CD14-positive monocyte (primary cell): ENCODE measurements around the gene TBC1D30. TPM values are rescaled to one million over a fixed set of nuclear protein-coding genes. Genes with fewer than 3 reads are reported as not detected.

Experiments
- DNase-seq, 3 donors: peaks; one replicate each; pipeline ENCODE4 v3.0.0-alpha.2; 2011 to 2022
- H2AFZ ChIP-seq: 2 replicates; pipeline ENCODE4 v1.6.0; 2012; ENCODE audit warnings: mild to moderate bottlenecking, low read depth, low read length, inconsistent platforms; ENCODE audit not compliant: insufficient read depth, poor library complexity, severe bottlenecking
- H3K27ac ChIP-seq, 2 donors: 1 replicate in 1 of 2; 2 replicates in 1 of 2; pipeline ENCODE4 v1.5.1; 2012 to 2013; ENCODE audit warnings: low read length in 2 of 2, control low read depth in 1 of 2, inconsistent platforms in 1 of 2, low read depth in 1 of 2, mild to moderate bottlenecking in 1 of 2
- H3K27me3 ChIP-seq, 2 donors: one replicate each; pipeline versions ENCODE4 v1.6.0 to v1.6.1; 2011 to 2013; ENCODE audit warnings: low read length in 2 of 2; ENCODE audit not compliant: control insufficient read depth in 2 of 2, insufficient read depth in 2 of 2
- H3K36me3 ChIP-seq, 2 donors: replicated peaks in 1 of 2; 1 replicate in 1 of 2; 2 replicates in 1 of 2; pipeline versions ENCODE4 v1.5.1 to v1.6.1; 2012 to 2013; ENCODE audit warnings: low read length in 2 of 2, control low read depth in 1 of 2, inconsistent platforms in 1 of 2, mild to moderate bottlenecking in 1 of 2; ENCODE audit not compliant: insufficient read depth in 2 of 2, control insufficient read depth in 1 of 2
- H3K4me1 ChIP-seq, 2 donors: 1 replicate in 1 of 2; 2 replicates in 1 of 2; pipeline versions ENCODE4 v1.5.1 to v1.6.1; 2012 to 2013; ENCODE audit warnings: low read length in 2 of 2, control low read depth in 1 of 2, inconsistent platforms in 1 of 2, mild to moderate bottlenecking in 1 of 2, moderate library complexity in 1 of 2; ENCODE audit not compliant: insufficient read depth in 2 of 2, control insufficient read depth in 1 of 2
- H3K4me2 ChIP-seq: replicated peaks from 2 replicates; pipeline ENCODE3; 2012; ENCODE audit warnings: low read length, moderate library complexity, mild to moderate bottlenecking; ENCODE audit not compliant: poor library complexity, severe bottlenecking; ENCODE audit errors: extremely low read depth
- H3K4me3 ChIP-seq, 3 experiments: fragments of 200-600 bp in 1 of 3; sonication (generic) in 1 of 3; replicated peaks in 1 of 3; 1 replicate in 2 of 3; 2 replicates in 1 of 3; pipeline ENCODE4 v1.5.1; 2011 to 2013; ENCODE audit warnings: low read length in 3 of 3, mild to moderate bottlenecking in 3 of 3, control low read depth in 2 of 3, low read depth in 2 of 3, inconsistent platforms in 1 of 3, moderate library complexity in 1 of 3
- H3K79me2 ChIP-seq: 2 replicates; pipeline ENCODE4 v1.6.0; 2012; ENCODE audit warnings: mild to moderate bottlenecking, control low read depth, inconsistent platforms, low read length, moderate library complexity; ENCODE audit not compliant: insufficient read depth
- H3K9ac ChIP-seq: 2 replicates; pipeline ENCODE4 v1.6.0; 2017; ENCODE audit warnings: low read length, mild to moderate bottlenecking; ENCODE audit not compliant: insufficient read depth, poor library complexity, severe bottlenecking
- H3K9me3 ChIP-seq, 2 donors: replicated peaks in 1 of 2; 1 replicate in 1 of 2; 2 replicates in 1 of 2; pipeline versions ENCODE4 v1.5.1 to v1.6.1; 2012 to 2013; ENCODE audit warnings: low read length in 2 of 2, control low read depth in 1 of 2; ENCODE audit not compliant: control insufficient read depth in 1 of 2, insufficient read depth in 1 of 2
- H4K20me1 ChIP-seq: 2 replicates; pipeline ENCODE4 v1.6.0; 2012; ENCODE audit warnings: mild to moderate bottlenecking, low read length, control low read depth, moderate library complexity; ENCODE audit not compliant: insufficient read depth
- H3K27ac Mint-ChIP-seq, 7 donors: one replicate each; pipeline ENCODE4 v1.8.0; 2020; ENCODE audit warnings: mild to moderate bottlenecking in 7 of 7, mixed read lengths in 7 of 7, moderate library complexity in 6 of 7, inconsistent platforms in 2 of 7
- H3K27me3 Mint-ChIP-seq, 3 donors: one replicate each; pipeline ENCODE4 v1.8.0; 2021 to 2022; ENCODE audit warnings: low read depth in 3 of 3, mild to moderate bottlenecking in 3 of 3, mixed read lengths in 3 of 3, moderate library complexity in 3 of 3, inconsistent platforms in 1 of 3
- H3K36me3 Mint-ChIP-seq, 2 donors: one replicate each; pipeline ENCODE4 v1.8.0; 2020; ENCODE audit warnings: mixed read lengths in 2 of 2, inconsistent platforms in 1 of 2, mild to moderate bottlenecking in 1 of 2
- H3K4me1 Mint-ChIP-seq: one replicate; pipeline ENCODE4 v1.8.0; 2020; ENCODE audit warnings: mild to moderate bottlenecking, mixed read lengths
- H3K4me3 Mint-ChIP-seq, 2 donors: one replicate each; pipeline ENCODE4 v1.8.0; 2020; ENCODE audit warnings: mild to moderate bottlenecking in 2 of 2, mixed read lengths in 2 of 2, moderate library complexity in 1 of 2
- H3K9me3 Mint-ChIP-seq, 7 donors: one replicate each; pipeline ENCODE4 v1.8.0; 2020 to 2022; ENCODE audit warnings: mixed read lengths in 7 of 7, mild to moderate bottlenecking in 6 of 7, moderate library complexity in 6 of 7, inconsistent platforms in 2 of 7
- WGBS: methylation state at CpG from one replicate; pipeline ENCODE4 v1.1.5; 2013; ENCODE audit warnings: missing lambda C conversion rate; ENCODE audit not compliant: insufficient coverage; 5-methylcytosine and 5-hydroxymethylcytosine counted together
- intact Hi-C, 2 donors: fragments of 100-400 bp; cut with micrococcal nuclease; formaldehyde crosslinking; loops; one replicate each; pipeline versions ENCODE4 v1.15.0 to v1.15.1; 2023
- polyA plus RNA-seq, 3 donors: library from polyadenylated mRNA; depleted of rRNA in 1 of 3; unstranded in 2 of 3; stranded (reverse) in 1 of 3; fragments of 300-500 nt in 2 of 3; fragments of >200 nt in 1 of 3; fragmentation: Illumina TruSeq in 2 of 3; gene quantifications; 1 replicate in 2 of 3; 2 replicates in 1 of 3; pipeline ENCODE4 v1.2.3, GENCODE V29; 2012 to 2021
- TF ChIP-seq, protein P1 (sequence below): fragments of 200-600 bp; IDR thresholded peaks from one replicate; pipeline ENCODE4 v1.8.0; 2022; ENCODE audit warnings: antibody characterized with exemption, mild to moderate bottlenecking

Gene TBC1D30
- polyA plus RNA-seq, 3 donors: 1.1 to 2.8 (median 2.7) TPM

DNA sequence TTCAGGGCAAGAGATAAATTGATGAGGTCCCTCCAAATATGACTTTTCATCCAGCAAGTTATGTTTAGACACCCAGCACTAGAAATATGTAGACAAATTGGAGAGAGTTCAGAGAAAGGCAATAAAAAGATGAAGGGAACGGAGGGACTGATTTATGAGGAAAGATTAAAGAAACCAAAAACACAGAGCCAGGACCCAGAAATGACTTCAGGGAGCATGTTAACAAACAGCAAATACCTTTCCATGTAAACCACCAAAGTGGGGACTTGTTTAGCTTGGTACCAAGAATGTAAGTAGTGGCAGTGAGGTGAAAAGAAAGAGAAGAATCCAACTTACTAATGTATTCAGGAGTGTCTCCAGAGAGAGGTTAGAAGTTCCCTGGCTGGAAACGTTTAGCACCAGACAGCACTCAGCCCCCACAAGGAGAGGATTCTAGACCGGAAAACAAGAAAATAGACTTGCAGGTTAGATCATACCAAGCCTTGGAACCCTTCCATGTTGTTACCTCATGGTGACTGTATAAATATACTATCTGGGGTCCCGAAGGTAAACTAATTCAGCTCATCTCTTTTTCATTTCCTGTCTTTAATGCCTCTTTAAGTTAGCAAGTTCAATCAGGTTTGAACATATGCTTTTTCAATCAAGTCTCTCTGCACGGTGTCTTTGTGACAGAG, 79.2 kb downstream of the TBC1D30 start:
- Mint-ChIP-seq H3K27ac (no peak overlapping the region), H3K9me3 (no peaks in the 10 kb centered on the region), H3K36me3 (no peaks in the 10 kb centered on the region), H3K4me3 (no peak overlapping the region), H3K4me1 (no peaks in the 10 kb centered on the region), H3K27me3 (peaks cover 8 to 22% (median 17%) of the 10 kb centered on the region in 3 donors)
- H3K4me1 ChIP-seq: no peaks in the 10 kb centered on the region
- no peaks in the 10 kb centered on the region for H4K20me1 ChIP-seq
- no peaks in the 10 kb centered on the region for H3K36me3 ChIP-seq
- no peaks in the 10 kb centered on the region for H3K9me3 ChIP-seq
- no peak overlapping the region for H3K27ac ChIP-seq
- no peak overlapping the region for H3K9ac ChIP-seq
- H2AFZ ChIP-seq: no peak overlapping the region
- 100% methylated on average over 1 of the region's 5 CpGs for WGBS
- H3K79me2 ChIP-seq: no peaks in the 10 kb centered on the region
- TF ChIP-seq, protein P1, sequence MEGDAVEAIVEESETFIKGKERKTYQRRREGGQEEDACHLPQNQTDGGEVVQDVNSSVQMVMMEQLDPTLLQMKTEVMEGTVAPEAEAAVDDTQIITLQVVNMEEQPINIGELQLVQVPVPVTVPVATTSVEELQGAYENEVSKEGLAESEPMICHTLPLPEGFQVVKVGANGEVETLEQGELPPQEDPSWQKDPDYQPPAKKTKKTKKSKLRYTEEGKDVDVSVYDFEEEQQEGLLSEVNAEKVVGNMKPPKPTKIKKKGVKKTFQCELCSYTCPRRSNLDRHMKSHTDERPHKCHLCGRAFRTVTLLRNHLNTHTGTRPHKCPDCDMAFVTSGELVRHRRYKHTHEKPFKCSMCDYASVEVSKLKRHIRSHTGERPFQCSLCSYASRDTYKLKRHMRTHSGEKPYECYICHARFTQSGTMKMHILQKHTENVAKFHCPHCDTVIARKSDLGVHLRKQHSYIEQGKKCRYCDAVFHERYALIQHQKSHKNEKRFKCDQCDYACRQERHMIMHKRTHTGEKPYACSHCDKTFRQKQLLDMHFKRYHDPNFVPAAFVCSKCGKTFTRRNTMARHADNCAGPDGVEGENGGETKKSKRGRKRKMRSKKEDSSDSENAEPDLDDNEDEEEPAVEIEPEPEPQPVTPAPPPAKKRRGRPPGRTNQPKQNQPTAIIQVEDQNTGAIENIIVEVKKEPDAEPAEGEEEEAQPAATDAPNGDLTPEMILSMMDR: no peak
- H3K4me3 ChIP-seq: no peak overlapping the region
- no peak for DNase-seq
- peaks cover 0 to 4% of the 10 kb centered on the region in 2 donors for H3K27me3 ChIP-seq
- intact Hi-C loops: no loop called here
- H3K4me2 ChIP-seq: no peak overlapping the region

DNA sequence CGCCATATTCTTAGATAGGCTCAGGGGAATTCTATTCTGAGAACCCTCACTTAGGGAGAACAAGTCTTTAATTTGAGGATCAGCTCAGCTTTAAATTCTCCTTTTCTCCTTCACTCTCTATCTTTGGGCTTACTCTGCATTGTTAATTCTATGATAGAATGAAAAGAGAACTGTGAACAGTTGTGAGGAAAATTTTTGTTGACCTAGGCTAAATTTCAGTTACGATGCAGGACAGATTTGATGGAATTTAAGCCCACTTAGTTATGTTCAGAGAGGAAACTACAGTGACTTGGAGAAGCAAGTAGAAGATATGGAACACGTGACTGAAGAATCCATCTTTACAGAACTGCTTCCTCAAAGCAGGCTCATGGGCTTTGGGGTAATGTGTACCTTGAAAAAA, 82.7 kb downstream of the TBC1D30 start:
- intact Hi-C loops: no loop called here
- H3K9me3 ChIP-seq: no peaks in the 10 kb centered on the region
- H3K36me3 ChIP-seq: no peaks in the 10 kb centered on the region
- TF ChIP-seq, protein P1: no peak
- H4K20me1 ChIP-seq: no peaks in the 10 kb centered on the region
- no peak overlapping the region for H3K9ac ChIP-seq
- H3K27me3 ChIP-seq: peaks cover 2 to 8% of the 10 kb centered on the region in 2 donors
- H3K4me1 Mint-ChIP-seq: no peaks in the 10 kb centered on the region
- H3K9me3 Mint-ChIP-seq: no peaks in the 10 kb centered on the region
- H3K4me1 ChIP-seq: no peaks in the 10 kb centered on the region
- H2AFZ ChIP-seq: no peak overlapping the region
- no peaks in the 10 kb centered on the region for H3K79me2 ChIP-seq
- WGBS: 100% methylated on average over 1 of the region's 3 CpGs
- no peak overlapping the region for H3K4me2 ChIP-seq
- no peak overlapping the region for H3K27ac Mint-ChIP-seq
- peaks cover 10 to 29% (median 18%) of the 10 kb centered on the region in 3 donors for H3K27me3 Mint-ChIP-seq
- H3K27ac ChIP-seq: no peak overlapping the region
- H3K36me3 Mint-ChIP-seq: no peaks in the 10 kb centered on the region
- no peak overlapping the region for H3K4me3 ChIP-seq
- no peak overlapping the region for H3K4me3 Mint-ChIP-seq
- no peak for DNase-seq
